HUES64 (cell line): Measurements from ENCODE around the gene MAP3K9.
A peak's percentile ranks its signal among the peaks of the same experiment; 100 is the strongest.

ENCODE experiments used
- H3K27ac ChIP-seq: 2 replicates; pipeline ENCODE4 v1.7.0; 2013; ENCODE audit warnings: low read depth, low read length, inconsistent platforms
- H3K27me3 ChIP-seq: 2 replicates; pipeline ENCODE4 v1.6.1; 2013; ENCODE audit warnings: mild to moderate bottlenecking, low read length; ENCODE audit not compliant: insufficient read depth
- H3K36me3 ChIP-seq: 2 replicates; pipeline ENCODE4 v1.6.1; 2013; ENCODE audit warnings: mild to moderate bottlenecking, low read length; ENCODE audit not compliant: insufficient read depth
- H3K4me1 ChIP-seq: 2 replicates; pipeline ENCODE4 v1.6.1; 2013; ENCODE audit warnings: mild to moderate bottlenecking, low read length, moderate library complexity; ENCODE audit not compliant: insufficient read depth
- H3K4me3 ChIP-seq: 2 replicates; pipeline ENCODE4 v1.5.1; 2013; ENCODE audit warnings: mild to moderate bottlenecking, low read length, moderate library complexity
- H3K9ac ChIP-seq: 2 replicates; pipeline ENCODE4 v1.6.1; 2013; ENCODE audit warnings: mild to moderate bottlenecking, low read depth, low read length
- H3K9me3 ChIP-seq: 2 replicates; pipeline ENCODE4 v1.6.1; 2013; ENCODE audit warnings: low read depth, low read length; ENCODE audit not compliant: insufficient read depth
- whole genome bisulfite sequencing: fragments of 150-250, 120-280 bp; methylation state at CpG from one replicate; pipeline ENCODE4 v1.1.7; 2013; ENCODE audit warnings: missing lambda C conversion rate; 5-methylcytosine and 5-hydroxymethylcytosine counted together

Gene MAP3K9

GRCh38 chr14:70836946-70837345 is 27.6 kb upstream of the MAP3K9 start:
- no peak overlapping the region for H3K9ac ChIP-seq
- H3K27ac ChIP-seq = no peak overlapping the region
- peaks cover 20% of the 10 kb centered on the region for H3K9me3 ChIP-seq
- no peaks in the 10 kb centered on the region for H3K27me3 ChIP-seq
- no peaks in the 10 kb centered on the region for H3K36me3 ChIP-seq
- H3K4me1 ChIP-seq = no peaks in the 10 kb centered on the region
- H3K4me3 ChIP-seq = no peak overlapping the region

- H3K27ac ChIP-seq = no peak overlapping the region
Measured at GRCh38 chr14:70833884-70834283, 24.6 kb upstream of the MAP3K9 start.

GRCh38 chr14:70832561-70833305 is 23.4 kb upstream of the MAP3K9 start:
- no peaks in the 10 kb centered on the region for H3K4me1 ChIP-seq
- no peaks in the 10 kb centered on the region for H3K27me3 ChIP-seq
- WGBS = 90% methylated on average over 16 of the region's 16 CpGs

More at GRCh38 chr14:70833884-70834283, 24.6 kb upstream of the MAP3K9 start:
- Histone ChIP-seq H3K36me3 (no peaks in the 10 kb centered on the region), H3K4me1 (no peaks in the 10 kb centered on the region), H3K27me3 (no peaks in the 10 kb centered on the region), H3K9me3 (peaks cover 20% of the 10 kb centered on the region), H3K4me3 (no peak overlapping the region), H3K9ac (no peak overlapping the region)
- 94% methylated on average over 5 of the region's 5 CpGs for WGBS

GRCh38 chr14:70830998-70831781 is 21.9 kb upstream of the MAP3K9 start:
- H3K9ac ChIP-seq = no peak overlapping the region
- H3K27ac ChIP-seq = no peak overlapping the region
- H3K36me3 ChIP-seq = no peaks in the 10 kb centered on the region
- H3K4me1 ChIP-seq = no peaks in the 10 kb centered on the region
- WGBS = 64% methylated on average over 5 of the region's 5 CpGs
- H3K27me3 ChIP-seq = no peaks in the 10 kb centered on the region
- H3K9me3 ChIP-seq = peaks cover 17% of the 10 kb centered on the region
- H3K4me3 ChIP-seq = no peak overlapping the region

More at GRCh38 chr14:70832561-70833305, 23.4 kb upstream of the MAP3K9 start:
- peaks cover 20% of the 10 kb centered on the region for H3K9me3 ChIP-seq
- H3K36me3 ChIP-seq = no peaks in the 10 kb centered on the region
- H3K9ac ChIP-seq = no peak overlapping the region
- H3K4me3 ChIP-seq = no peak overlapping the region
- H3K27ac ChIP-seq = no peak overlapping the region

- Histone ChIP-seq H3K4me3 (no peak overlapping the region), H3K27ac (no peak overlapping the region), H3K36me3 (no peaks in the 10 kb centered on the region), H3K27me3 (peaks cover 9% of the 10 kb centered on the region), H3K9ac (no peak overlapping the region), H3K9me3 (no peaks in the 10 kb centered on the region), H3K4me1 (peaks cover 3% of the 10 kb centered on the region; the same call in 1 of the 2 replicates)
- WGBS = 97% methylated on average over 3 of the region's 3 CpGs
Measured at GRCh38 chr14:70828188-70828587, 18.9 kb upstream of the MAP3K9 start.

GRCh38 chr14:70827752-70828151 is 18.4 kb upstream of the MAP3K9 start:
- H3K9ac ChIP-seq = no peak overlapping the region

GRCh38 chr14:70827347-70827746 is 18.0 kb upstream of the MAP3K9 start:
- no peak overlapping the region for H3K4me3 ChIP-seq
- no peak overlapping the region for H3K9ac ChIP-seq
- H3K9me3 ChIP-seq = no peaks in the 10 kb centered on the region
- peaks cover 12% of the 10 kb centered on the region for H3K27me3 ChIP-seq
- H3K27ac ChIP-seq = no peak overlapping the region
- no peaks in the 10 kb centered on the region for H3K36me3 ChIP-seq
- peaks cover 7% of the 10 kb centered on the region; the same call in 1 of the 2 replicates for H3K4me1 ChIP-seq

More at GRCh38 chr14:70827752-70828151, 18.4 kb upstream of the MAP3K9 start:
- Histone ChIP-seq H3K27me3 (peaks cover 12% of the 10 kb centered on the region), H3K4me3 (no peak overlapping the region), H3K27ac (no peak overlapping the region), H3K9me3 (no peaks in the 10 kb centered on the region), H3K36me3 (no peaks in the 10 kb centered on the region), H3K4me1 (peaks cover 7% of the 10 kb centered on the region; the same call in 1 of the 2 replicates)
- WGBS = 94% methylated on average over 6 of the region's 6 CpGs

- no peaks in the 10 kb centered on the region for H3K9me3 ChIP-seq
- no peak overlapping the region for H3K27ac ChIP-seq
- WGBS = 50% methylated on average over 4 of the region's 4 CpGs
- H3K27me3 ChIP-seq = peaks cover 35% of the 10 kb centered on the region
- peak overlapping the region; percentile 8; the same call in 1 of the 2 replicates for H3K9ac ChIP-seq
- no peaks in the 10 kb centered on the region for H3K36me3 ChIP-seq
- peak overlapping the region; percentile 94 for H3K4me3 ChIP-seq
- H3K4me1 ChIP-seq = peaks cover 13% of the 10 kb centered on the region; the same call in 1 of the 2 replicates
Measured at GRCh38 chr14:70823281-70823680, 14.0 kb upstream of the MAP3K9 start.

- 2% methylated on average over 26 of the region's 26 CpGs for WGBS
- peak overlapping the region; percentile 94 for H3K4me3 ChIP-seq
- H3K36me3 ChIP-seq = no peaks in the 10 kb centered on the region
- peaks cover 35% of the 10 kb centered on the region for H3K27me3 ChIP-seq
- no peaks in the 10 kb centered on the region for H3K9me3 ChIP-seq
- H3K27ac ChIP-seq = no peak overlapping the region
- peak overlapping the region; percentile 81 for H3K9ac ChIP-seq
- peaks cover 13% of the 10 kb centered on the region; the same call in 1 of the 2 replicates for H3K4me1 ChIP-seq
Measured at GRCh38 chr14:70822530-70823185, 13.3 kb upstream of the MAP3K9 start.

GRCh38 chr14:70821584-70822529 is 12.5 kb upstream of the MAP3K9 start:
- peak overlapping the region; percentile 94 for H3K4me3 ChIP-seq
- H3K9me3 ChIP-seq = no peaks in the 10 kb centered on the region
- under 1% methylated on average over 77 of the region's 77 CpGs for WGBS

More at GRCh38 chr14:70821584-70822529, 12.5 kb upstream of the MAP3K9 start:
- peaks cover 16% of the 10 kb centered on the region; the same call in 1 of the 2 replicates for H3K4me1 ChIP-seq
- H3K27ac ChIP-seq = peak overlapping the region; percentile 58; the same call in 1 of the 2 replicates
- H3K36me3 ChIP-seq = no peaks in the 10 kb centered on the region
- H3K9ac ChIP-seq = peak overlapping the region; percentile 81
- peaks cover 35% of the 10 kb centered on the region for H3K27me3 ChIP-seq
